T47D (cell line): ENCODE data around the gene ANO9.

ENCODE experiments used
- DNase-seq, 2 experiments: peaks; one replicate each; pipeline versions ENCODE4 v3.0.0 to v3.0.0-alpha.2; 2011 to 2012; ENCODE audit warnings: low read depth in 1 of 2, low spot score in 1 of 2
- JUND ChIP-seq: IDR thresholded peaks from 2 replicates; pipeline ENCODE4 v1.6.1; 2012; ENCODE audit warnings: low read depth
- in situ Hi-C: cut with HindIII; loops from 2 replicates; pipeline ENCODE4 v1.10.0; 2016; ENCODE audit warnings: low sequenced_read_pairs, low pct_unique_long_range_greater_than_20kb

The ANO9 gene

GRCh38 chr11:409600-410483 is 32.0 kb downstream of the ANO9 start:
- TF ChIP-seq JUND, result no peak
- in situ Hi-C loops, result no loop called here
- peak in 1 of 2 experiments; percentile 45 for DNase-seq

GRCh38 chr11:409008-409599 is 32.7 kb downstream of the ANO9 start:
- no peak for DNase-seq
- in situ Hi-C loops, result no loop called here
- TF ChIP-seq JUND, result no peak

GRCh38 chr11:408154-409007 is 33.4 kb downstream of the ANO9 start:
- no peak for TF ChIP-seq JUND
- no peak for DNase-seq
- in situ Hi-C loops, result no loop called here

- no peak for TF ChIP-seq JUND
- DNase-seq, result no peak
- in situ Hi-C loops, result no loop called here
Measured at GRCh38 chr11:407651-408123, 34.1 kb downstream of the ANO9 start.

GRCh38 chr11:406796-407650 is 34.8 kb downstream of the ANO9 start:
- DNase-seq, result peak in 1 of 2 experiments; percentile 81
- TF ChIP-seq JUND, result no peak
- in situ Hi-C loops, result no loop called here

- TF ChIP-seq JUND, result no peak
- no peak for DNase-seq
- in situ Hi-C loops, result no loop called here
Measured at GRCh38 chr11:405954-406795, 35.6 kb downstream of the ANO9 start.

GRCh38 chr11:405323-405953 is 36.4 kb downstream of the ANO9 start:
- no peak for TF ChIP-seq JUND
- in situ Hi-C loops, result no loop called here

GRCh38 chr11:404551-405264 is 37.1 kb downstream of the ANO9 start:
- TF ChIP-seq JUND, result no peak
- in situ Hi-C loops, result no loop called here

More at GRCh38 chr11:405323-405953, 36.4 kb downstream of the ANO9 start:
- peak in 1 of 2 experiments; percentile 23 for DNase-seq

GRCh38 chr11:403761-404431 is 37.9 kb downstream of the ANO9 start:
- in situ Hi-C loops, result no loop called here
- no peak for DNase-seq
- TF ChIP-seq JUND, result no peak

More at GRCh38 chr11:404551-405264, 37.1 kb downstream of the ANO9 start:
- DNase-seq, result no peak
